Osteoblast (primary cell): Measurements from ENCODE around the gene DLL4. TPM values are rescaled to one million over a fixed set of nuclear protein-coding genes. Genes with fewer than 3 reads are reported as not detected.

Source experiments
- DNase-seq: peaks from one replicate; pipeline ENCODE4 v3.0.0; 2011; ENCODE audit warnings: low spot score, mixed read lengths; ENCODE audit not compliant: insufficient read length; ENCODE audit errors: missing footprints
- H2AFZ ChIP-seq: 2 replicates; pipeline ENCODE4 v1.6.0; 2011; ENCODE audit warnings: mild to moderate bottlenecking, low read length
- H3K27ac ChIP-seq: 2 replicates; pipeline ENCODE4 v1.5.1; 2011; ENCODE audit warnings: mild to moderate bottlenecking, low read depth, low read length, moderate library complexity
- H3K27me3 ChIP-seq: 2 replicates; pipeline ENCODE4 v1.6.0; 2012; ENCODE audit warnings: mild to moderate bottlenecking, control low read depth, inconsistent platforms, low read length, moderate library complexity; ENCODE audit not compliant: insufficient read depth
- H3K36me3 ChIP-seq: 2 replicates; pipeline ENCODE4 v1.5.1; 2011; ENCODE audit warnings: mild to moderate bottlenecking, low read length, control low read depth, moderate library complexity; ENCODE audit not compliant: insufficient read depth
- H3K4me1 ChIP-seq: 2 replicates; pipeline ENCODE4 v1.5.1; 2011; ENCODE audit warnings: mild to moderate bottlenecking, low read length, control low read depth, moderate library complexity; ENCODE audit not compliant: insufficient read depth
- H3K4me2 ChIP-seq: 2 replicates; pipeline ENCODE4 v1.6.0; 2011; ENCODE audit warnings: mild to moderate bottlenecking, low read length; ENCODE audit not compliant: insufficient read depth
- H3K4me3 ChIP-seq: fragments of 200-600 bp; sonication (generic); 3 replicates; pipeline ENCODE4 v1.5.1; 2012; ENCODE audit warnings: mild to moderate bottlenecking, low read length, inconsistent platforms; ENCODE audit not compliant: insufficient read depth
- H3K79me2 ChIP-seq: 2 replicates; pipeline ENCODE4 v1.6.0; 2012; ENCODE audit warnings: mild to moderate bottlenecking, low read length, control low read depth, inconsistent platforms; ENCODE audit not compliant: insufficient read depth
- H3K9me3 ChIP-seq: 2 replicates; pipeline ENCODE4 v1.5.1; 2011; ENCODE audit warnings: low read depth, low read length, control low read depth
- H4K20me1 ChIP-seq: 2 replicates; pipeline ENCODE4 v1.6.0; 2012; ENCODE audit warnings: mild to moderate bottlenecking, low read length, control low read depth; ENCODE audit not compliant: insufficient read depth
- CTCF ChIP-seq: IDR thresholded peaks from 2 replicates; pipeline ENCODE4 v1.5.1; 2011; ENCODE audit warnings: mild to moderate bottlenecking, low read depth, low read length, moderate library complexity; ENCODE audit errors: extremely low read depth
- total RNA-seq: library from RNA; depleted of rRNA; stranded (reverse); fragments of >200 nt; gene quantifications from 2 replicates; pipeline ENCODE4 v1.2.3, GENCODE V29; 2012

The DLL4 gene
- total RNA-seq, 1 donor, result not detected

GRCh38 chr15:40923551-40923950 is 5.6 kb upstream of the DLL4 start:
- H3K36me3 ChIP-seq, result no peaks in the 10 kb centered on the region
- no peaks in the 10 kb centered on the region for H3K9me3 ChIP-seq
- peaks cover 34% of the 10 kb centered on the region for H3K27me3 ChIP-seq
- no peak for TF ChIP-seq CTCF
- no peaks in the 10 kb centered on the region for H4K20me1 ChIP-seq
- no peak overlapping the region for H2AFZ ChIP-seq
- no peak overlapping the region for H3K4me3 ChIP-seq
- no peak overlapping the region for H3K27ac ChIP-seq
- no peaks in the 10 kb centered on the region for H3K79me2 ChIP-seq
- H3K4me1 ChIP-seq, result no peaks in the 10 kb centered on the region
- H3K4me2 ChIP-seq, result no peak overlapping the region
- DNase-seq, result peak; percentile 62

GRCh38 chr15:40925495-40925862 is 3.7 kb upstream of the DLL4 start:
- no peak overlapping the region for H3K4me3 ChIP-seq
- H3K36me3 ChIP-seq, result no peaks in the 10 kb centered on the region
- no peaks in the 10 kb centered on the region for H3K79me2 ChIP-seq
- TF ChIP-seq CTCF, result no peak
- no peaks in the 10 kb centered on the region for H3K9me3 ChIP-seq
- H4K20me1 ChIP-seq, result no peaks in the 10 kb centered on the region
- H2AFZ ChIP-seq, result no peak overlapping the region
- H3K27ac ChIP-seq, result no peak overlapping the region
- H3K4me2 ChIP-seq, result no peak overlapping the region
- no peak for DNase-seq
- H3K4me1 ChIP-seq, result peaks cover 12% of the 10 kb centered on the region
- peaks cover 53% of the 10 kb centered on the region for H3K27me3 ChIP-seq

GRCh38 chr15:40925863-40926658 is 3.1 kb upstream of the DLL4 start:
- H4K20me1 ChIP-seq, result no peaks in the 10 kb centered on the region
- no peak overlapping the region for H3K27ac ChIP-seq
- no peaks in the 10 kb centered on the region for H3K9me3 ChIP-seq
- H3K79me2 ChIP-seq, result no peaks in the 10 kb centered on the region
- no peak for TF ChIP-seq CTCF
- peaks cover 58% of the 10 kb centered on the region for H3K27me3 ChIP-seq
- H3K4me2 ChIP-seq, result peak overlapping the region; percentile 39
- H3K4me3 ChIP-seq, result no peak overlapping the region
- H3K4me1 ChIP-seq, result peaks cover 16% of the 10 kb centered on the region
- H3K36me3 ChIP-seq, result no peaks in the 10 kb centered on the region
- H2AFZ ChIP-seq, result no peak overlapping the region
- DNase-seq, result peak; percentile 92

GRCh38 chr15:40926659-40927494 is 2.3 kb upstream of the DLL4 start:
- H3K27me3 ChIP-seq, result peaks cover 67% of the 10 kb centered on the region
- no peak overlapping the region for H3K4me2 ChIP-seq
- H4K20me1 ChIP-seq, result no peaks in the 10 kb centered on the region
- H3K4me3 ChIP-seq, result no peak overlapping the region
- DNase-seq, result peak; percentile 77
- no peaks in the 10 kb centered on the region for H3K36me3 ChIP-seq
- H3K79me2 ChIP-seq, result no peaks in the 10 kb centered on the region
- H2AFZ ChIP-seq, result no peak overlapping the region
- no peak overlapping the region for H3K27ac ChIP-seq
- peaks cover 16% of the 10 kb centered on the region for H3K4me1 ChIP-seq
- no peaks in the 10 kb centered on the region for H3K9me3 ChIP-seq
- TF ChIP-seq CTCF, result no peak
